Esophagus (tissue), 2 donors: Measurements from ENCODE around the gene REXO1. TPM values are rescaled to one million over a fixed set of nuclear protein-coding genes. Genes with fewer than 3 reads are reported as not detected.

Source experiments
- H3K27ac ChIP-seq, 2 donors: one replicate each; pipeline ENCODE4 v1.5.1; 2013; ENCODE audit warnings: low read depth in 2 of 2, mild to moderate bottlenecking in 2 of 2, inconsistent platforms in 1 of 2, low read length in 1 of 2, moderate library complexity in 1 of 2
- H3K27me3 ChIP-seq, 2 donors: one replicate each; pipeline ENCODE4 v1.6.1; 2013; ENCODE audit warnings: low read length in 2 of 2, control low read depth in 1 of 2, mild to moderate bottlenecking in 1 of 2; ENCODE audit not compliant: insufficient read depth in 2 of 2, control insufficient read depth in 1 of 2
- H3K36me3 ChIP-seq, 2 donors: one replicate each; pipeline ENCODE4 v1.6.1; 2013; ENCODE audit warnings: low read length in 1 of 2; ENCODE audit not compliant: control insufficient read depth in 2 of 2, insufficient read depth in 2 of 2
- H3K4me1 ChIP-seq, 2 donors: one replicate each; pipeline ENCODE4 v1.6.1; 2013; ENCODE audit warnings: low read length in 1 of 2; ENCODE audit not compliant: control insufficient read depth in 2 of 2, insufficient read depth in 2 of 2
- H3K4me3 ChIP-seq, 2 donors: one replicate each; pipeline ENCODE4 v1.5.1; 2013; ENCODE audit warnings: low read length in 2 of 2, mild to moderate bottlenecking in 2 of 2, low read depth in 1 of 2, moderate library complexity in 1 of 2
- H3K9me3 ChIP-seq, 2 donors: one replicate each; pipeline ENCODE4 v1.6.1; 2013; ENCODE audit warnings: mild to moderate bottlenecking in 2 of 2, low read depth in 1 of 2, low read length in 1 of 2, moderate library complexity in 1 of 2; ENCODE audit not compliant: control insufficient read depth in 2 of 2, insufficient read depth in 1 of 2
- WGBS, 2 donors: extraction: QIAGEN DNeasy Blood & Tissue Kit; methylation state at CpG; one replicate each; pipeline ENCODE4 v1.1.7; 2013; 5-methylcytosine and 5-hydroxymethylcytosine counted together
- polyA plus RNA-seq, 2 donors: library from polyadenylated mRNA; stranded (reverse); fragments of 200-250 nt; gene quantifications; one replicate each; pipeline ENCODE4 v1.2.3, GENCODE V29; 2013
- donor health status: healthy with polysubstance abuse.
- donor health status: Bipolar disorder and iron deficiency.

The REXO1 gene
- polyA plus RNA-seq, 2 donors, result 13.9 to 27.4 TPM

GRCh38 chr19:1833540-1833939 lies 14.7 kb downstream of the REXO1 start:
- H3K27ac ChIP-seq, result no peak overlapping the region
- 72 to 85% methylated on average over 14 to 15 of the region's 15 CpGs for WGBS, 2 donors
- peaks cover 0 to 19% of the 10 kb centered on the region in 2 donors for H3K36me3 ChIP-seq
- H3K27me3 ChIP-seq, result no peaks in the 10 kb centered on the region
- no peak overlapping the region for H3K4me3 ChIP-seq
- no peaks in the 10 kb centered on the region for H3K9me3 ChIP-seq
- H3K4me1 ChIP-seq, result peaks cover 0 to 11% of the 10 kb centered on the region in 2 donors

GRCh38 chr19:1832046-1832663 lies 16.1 kb downstream of the REXO1 start:
- H3K4me3 ChIP-seq, result no peak overlapping the region
- peaks cover 0 to 30% of the 10 kb centered on the region in 2 donors for H3K36me3 ChIP-seq
- peaks cover 0 to 6% of the 10 kb centered on the region in 2 donors for H3K4me1 ChIP-seq
- WGBS, 2 donors, result 86 to 89% methylated on average over 26 of the region's 26 CpGs
- H3K27ac ChIP-seq, result no peak overlapping the region
- no peaks in the 10 kb centered on the region for H3K27me3 ChIP-seq
- no peaks in the 10 kb centered on the region for H3K9me3 ChIP-seq

- H3K9me3 ChIP-seq, result no peaks in the 10 kb centered on the region
- no peak overlapping the region for H3K27ac ChIP-seq
- H3K36me3 ChIP-seq, result peaks cover 0 to 36% of the 10 kb centered on the region in 2 donors
- WGBS, 2 donors, result 84 to 90% methylated on average over 11 of the region's 11 CpGs
- peaks cover 0 to 6% of the 10 kb centered on the region in 2 donors for H3K4me1 ChIP-seq
- no peak overlapping the region for H3K4me3 ChIP-seq
- H3K27me3 ChIP-seq, result no peaks in the 10 kb centered on the region
Measured at GRCh38 chr19:1830978-1831377, 17.3 kb downstream of the REXO1 start.

GRCh38 chr19:1830568-1830967 lies 17.7 kb downstream of the REXO1 start:
- 90% methylated on average over 15 of the region's 15 CpGs for WGBS, 2 donors
- Histone ChIP-seq H3K27me3 (no peaks in the 10 kb centered on the region), H3K36me3 (peaks cover 0 to 36% of the 10 kb centered on the region in 2 donors), H3K9me3 (no peaks in the 10 kb centered on the region), H3K27ac (no peak overlapping the region), H3K4me1 (peaks cover 0 to 6% of the 10 kb centered on the region in 2 donors), H3K4me3 (no peak overlapping the region)

- peaks cover 0 to 6% of the 10 kb centered on the region in 2 donors for H3K4me1 ChIP-seq
- H3K27me3 ChIP-seq, result no peaks in the 10 kb centered on the region
- H3K4me3 ChIP-seq, result no peak overlapping the region
- no peak overlapping the region for H3K27ac ChIP-seq
- H3K9me3 ChIP-seq, result no peaks in the 10 kb centered on the region
- peaks cover 0 to 36% of the 10 kb centered on the region in 2 donors for H3K36me3 ChIP-seq
- 88 to 90% methylated on average over 11 of the region's 11 CpGs for WGBS, 2 donors
Measured at GRCh38 chr19:1829958-1830357, 18.3 kb downstream of the REXO1 start.

GRCh38 chr19:1828279-1829238 lies 19.7 kb downstream of the REXO1 start:
- Histone ChIP-seq H3K4me1 (peaks cover 0 to 6% of the 10 kb centered on the region in 2 donors), H3K4me3 (no peak overlapping the region), H3K9me3 (no peaks in the 10 kb centered on the region), H3K27me3 (no peaks in the 10 kb centered on the region), H3K36me3 (peaks cover 1 to 39% of the 10 kb centered on the region in 2 donors), H3K27ac (no peak overlapping the region)
- 86 to 91% methylated on average over 51 to 57 of the region's 57 CpGs for WGBS, 2 donors

- peaks cover 0 to 6% of the 10 kb centered on the region in 2 donors for H3K4me1 ChIP-seq
- H3K36me3 ChIP-seq, result peaks cover 8 to 46% of the 10 kb centered on the region in 2 donors
- no peak overlapping the region for H3K4me3 ChIP-seq
- no peak overlapping the region for H3K27ac ChIP-seq
- 90 to 91% methylated on average over 40 to 41 of the region's 41 CpGs for WGBS, 2 donors
- H3K27me3 ChIP-seq, result no peaks in the 10 kb centered on the region
- no peaks in the 10 kb centered on the region for H3K9me3 ChIP-seq
Measured at GRCh38 chr19:1827566-1828278, 20.6 kb downstream of the REXO1 start.

GRCh38 chr19:1826557-1827521 lies 21.4 kb downstream of the REXO1 start:
- Histone ChIP-seq H3K9me3 (no peaks in the 10 kb centered on the region), H3K36me3 (peaks cover 8 to 50% of the 10 kb centered on the region in 2 donors), H3K4me3 (no peak overlapping the region), H3K27me3 (no peaks in the 10 kb centered on the region), H3K4me1 (peaks cover 0 to 6% of the 10 kb centered on the region in 2 donors), H3K27ac (no peak overlapping the region)
- 58 to 71% methylated on average over 29 to 63 of the region's 63 CpGs for WGBS, 2 donors
